K562 (cell line): ENCODE measurements around the gene MATK.

Experiments
- SP2 ChIP-seq: IDR thresholded peaks from 2 replicates; pipeline ENCODE4 v1.6.1; 2011; ENCODE audit warnings: mild to moderate bottlenecking, low read depth, low read length, moderate library complexity; ENCODE audit not compliant: poor library complexity, severe bottlenecking; ENCODE audit errors: extremely low read depth
- ZNF3 ChIP-seq: fragments of 250-450 bp; sonication (Bioruptor Pico); IDR thresholded peaks from 2 replicates; pipeline ENCODE4 v1.5.0; 2021; ENCODE audit warnings: mild to moderate bottlenecking, moderate library complexity

GRCh38 chr19:3778104-3778867 lies 7.9 kb downstream of the MATK start:
- no peak for TF ChIP-seq SP2
- no peak for TF ChIP-seq ZNF3 (CRISPR knock-in tag)
